ENCODE measurements around the gene PPM1L.
"Not testable (repeated sequence)": the region's sequence is repeated elsewhere in the genome, so short reads cannot be mapped to it uniquely, and the experiment has no call there.

The PPM1L gene

GRCh38 chr3:160956785-160957184, 200.8 kb downstream of the PPM1L start:
- H3K9me3 ChIP-seq (ENCODE audit: control insufficient read depth, insufficient read depth, low read length) = no peaks in the 10 kb centered on the region
- H3K4me1 ChIP-seq (ENCODE audit: insufficient read depth, low read length) = no peaks in the 10 kb centered on the region
- H3K9ac ChIP-seq (ENCODE audit: low read depth, low read length) = no peak overlapping the region
- H3K36me3 ChIP-seq (ENCODE audit: insufficient read depth, low read length) = no peaks in the 10 kb centered on the region

- H3K9ac ChIP-seq (ENCODE audit: low read depth, low read length) = no peak overlapping the region
- no peaks in the 10 kb centered on the region for H3K4me1 ChIP-seq (ENCODE audit: insufficient read depth, low read length)
- no peaks in the 10 kb centered on the region for H3K9me3 ChIP-seq (ENCODE audit: control insufficient read depth, insufficient read depth, low read length)
- H3K36me3 ChIP-seq (ENCODE audit: insufficient read depth, low read length) = no peaks in the 10 kb centered on the region
Observed at GRCh38 chr3:160960568-160960967, 204.5 kb downstream of the PPM1L start.

DNA sequence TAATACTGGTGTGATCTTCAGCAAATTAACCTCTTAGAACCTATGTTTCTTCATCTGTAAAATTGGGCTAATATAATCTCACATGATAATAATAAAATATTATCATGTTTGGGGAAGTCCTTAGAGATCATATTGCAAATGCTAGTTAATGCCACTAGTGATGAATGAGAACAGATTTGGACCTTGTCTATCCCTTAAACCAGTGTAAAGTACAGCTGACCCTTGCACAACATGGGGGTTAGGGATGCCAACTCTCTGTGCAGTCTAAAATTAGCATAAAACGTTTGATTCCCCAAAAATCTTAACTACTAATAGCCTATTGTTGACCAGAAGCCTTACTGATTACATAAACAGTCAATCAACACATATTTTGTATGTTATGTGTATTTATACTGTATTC, 207.9 kb downstream of the PPM1L start:
- no peaks in the 10 kb centered on the region for H3K36me3 ChIP-seq (ENCODE audit: insufficient read depth, low read length)
- H3K9me3 ChIP-seq (ENCODE audit: control insufficient read depth, insufficient read depth, low read length) = no peaks in the 10 kb centered on the region
- no peak overlapping the region for H3K9ac ChIP-seq (ENCODE audit: low read depth, low read length)
- no peaks in the 10 kb centered on the region for H3K4me1 ChIP-seq (ENCODE audit: insufficient read depth, low read length)

DNA sequence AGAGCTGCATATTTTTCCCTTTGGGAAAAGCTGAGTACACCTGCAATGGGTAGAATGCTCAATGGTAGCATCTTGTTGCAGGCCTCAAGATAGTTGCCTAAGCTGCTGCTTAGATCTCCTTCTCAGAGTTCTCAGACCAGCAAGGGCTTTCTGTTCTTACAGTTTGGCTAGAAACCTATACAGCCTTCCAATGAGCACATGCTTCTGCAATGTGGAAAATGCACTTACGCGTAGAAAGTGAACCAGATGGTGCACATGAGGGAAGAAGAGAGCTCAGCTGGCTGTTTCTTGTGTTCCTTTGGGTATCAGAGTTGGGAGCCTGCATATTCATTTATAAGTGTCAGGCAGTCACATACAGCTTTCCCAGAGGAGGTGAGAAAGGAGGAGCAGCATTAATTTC, 212.7 kb downstream of the PPM1L start:
- Histone ChIP-seq H3K9ac (ENCODE audit: low read depth, low read length) (no peak overlapping the region), H3K4me1 (ENCODE audit: insufficient read depth, low read length) (no peaks in the 10 kb centered on the region), H3K36me3 (ENCODE audit: insufficient read depth, low read length) (no peaks in the 10 kb centered on the region), H3K9me3 (ENCODE audit: control insufficient read depth, insufficient read depth, low read length) (no peaks in the 10 kb centered on the region)

DNA sequence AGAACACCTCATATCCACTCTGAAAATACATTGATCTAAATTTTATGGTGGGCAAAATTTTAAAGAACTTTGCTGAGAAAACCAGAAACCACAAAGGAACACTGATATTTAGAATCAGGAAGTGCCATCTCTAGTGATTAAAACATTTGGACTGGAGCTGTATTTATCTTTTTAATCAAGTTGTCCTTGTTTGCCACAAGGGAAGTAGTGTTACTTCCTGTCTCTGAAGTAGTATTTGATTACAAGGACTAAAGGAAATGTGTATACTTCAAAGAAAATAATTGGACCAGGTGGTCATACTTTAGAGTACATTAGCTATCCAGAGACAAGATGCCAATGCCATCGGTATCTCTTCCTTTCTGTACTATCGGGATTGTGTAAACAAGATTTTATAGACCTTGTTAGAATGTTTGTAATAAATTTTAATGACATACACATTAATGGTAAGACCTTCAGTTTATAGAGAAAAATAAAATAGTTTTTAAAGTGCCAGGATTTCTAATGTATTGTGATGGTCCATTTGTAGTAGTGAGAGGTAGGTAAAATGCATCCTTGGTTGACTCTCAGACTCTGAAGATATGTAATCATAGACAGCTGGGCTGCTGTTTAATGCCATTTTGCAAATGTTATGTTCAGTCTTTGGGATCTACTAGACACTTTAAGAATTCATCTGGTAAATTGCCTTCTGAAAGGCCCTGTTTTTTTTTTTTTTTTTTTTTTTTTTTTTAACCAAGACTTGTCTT, 217.2 kb downstream of the PPM1L start:
- H3K9me3 ChIP-seq (ENCODE audit: control insufficient read depth, insufficient read depth, low read length) = no peaks in the 10 kb centered on the region

GRCh38 chr3:160977773-160978172, 221.7 kb downstream of the PPM1L start:
- Histone ChIP-seq H3K4me1 (ENCODE audit: insufficient read depth, low read length) (no peaks in the 10 kb centered on the region), H3K9me3 (ENCODE audit: control insufficient read depth, insufficient read depth, low read length) (no peaks in the 10 kb centered on the region; the same call in 1 of the 2 replicates), H3K9ac (ENCODE audit: low read depth, low read length) (no peak overlapping the region), H3K36me3 (ENCODE audit: insufficient read depth, low read length) (no peaks in the 10 kb centered on the region)

More for the DNA sequence above, 217.2 kb downstream of the PPM1L start:
- H3K4me1 ChIP-seq (ENCODE audit: insufficient read depth, low read length) = no peaks in the 10 kb centered on the region
- H3K36me3 ChIP-seq (ENCODE audit: insufficient read depth, low read length) = no peaks in the 10 kb centered on the region
- no peak overlapping the region for H3K9ac ChIP-seq (ENCODE audit: low read depth, low read length)

DNA sequence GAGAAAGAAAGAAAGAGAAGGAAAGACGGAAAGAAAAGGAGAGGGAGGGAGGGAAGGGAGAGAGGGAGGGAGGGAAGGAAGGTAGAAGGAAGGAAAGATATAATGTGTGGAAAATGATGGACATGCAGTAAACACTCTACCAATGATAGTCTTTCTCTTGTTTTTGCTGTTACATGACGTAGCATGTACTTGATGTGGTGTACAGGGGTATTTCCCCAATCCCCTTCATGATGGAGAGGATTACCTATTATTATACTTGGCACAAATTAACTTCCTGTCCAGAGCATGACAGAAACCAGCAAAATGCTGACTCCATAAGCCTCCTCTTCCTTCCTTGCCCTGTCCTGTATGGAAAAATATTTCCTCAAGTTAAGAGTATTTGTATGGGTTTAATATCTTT, 224.7 kb downstream of the PPM1L start:
- Histone ChIP-seq H3K9ac (ENCODE audit: low read depth, low read length) (no peak overlapping the region), H3K4me1 (ENCODE audit: insufficient read depth, low read length) (no peaks in the 10 kb centered on the region)

GRCh38 chr3:160981217-160981938, 225.3 kb downstream of the PPM1L start:
- Histone ChIP-seq H3K9ac (ENCODE audit: low read depth, low read length) (no peak overlapping the region), H3K4me1 (ENCODE audit: insufficient read depth, low read length) (no peaks in the 10 kb centered on the region), H3K36me3 (ENCODE audit: insufficient read depth, low read length) (no peaks in the 10 kb centered on the region), H3K9me3 (ENCODE audit: control insufficient read depth, insufficient read depth, low read length) (peaks cover 4% of the 10 kb centered on the region; the same call in 1 of the 2 replicates)

More for the DNA sequence above, 224.7 kb downstream of the PPM1L start:
- peaks cover 4% of the 10 kb centered on the region; the same call in 1 of the 2 replicates for H3K9me3 ChIP-seq (ENCODE audit: control insufficient read depth, insufficient read depth, low read length)
- no peaks in the 10 kb centered on the region for H3K36me3 ChIP-seq (ENCODE audit: insufficient read depth, low read length)

- Histone ChIP-seq H3K9me3 (ENCODE audit: control insufficient read depth, insufficient read depth, low read length) (peaks cover 4% of the 10 kb centered on the region; the same call in 1 of the 2 replicates), H3K36me3 (ENCODE audit: insufficient read depth, low read length) (no peaks in the 10 kb centered on the region), H3K4me1 (ENCODE audit: insufficient read depth, low read length) (no peaks in the 10 kb centered on the region), H3K9ac (ENCODE audit: low read depth, low read length) (no peak overlapping the region)
Observed at GRCh38 chr3:160982491-160982890, 226.5 kb downstream of the PPM1L start.

GRCh38 chr3:160983900-160984299, 227.9 kb downstream of the PPM1L start:
- H3K9ac ChIP-seq (ENCODE audit: low read depth, low read length); H3K9me3 ChIP-seq (ENCODE audit: control insufficient read depth, insufficient read depth, low read length); H3K4me1 ChIP-seq (ENCODE audit: insufficient read depth, low read length); H3K36me3 ChIP-seq (ENCODE audit: insufficient read depth, low read length): not testable (repeated sequence)

DNA sequence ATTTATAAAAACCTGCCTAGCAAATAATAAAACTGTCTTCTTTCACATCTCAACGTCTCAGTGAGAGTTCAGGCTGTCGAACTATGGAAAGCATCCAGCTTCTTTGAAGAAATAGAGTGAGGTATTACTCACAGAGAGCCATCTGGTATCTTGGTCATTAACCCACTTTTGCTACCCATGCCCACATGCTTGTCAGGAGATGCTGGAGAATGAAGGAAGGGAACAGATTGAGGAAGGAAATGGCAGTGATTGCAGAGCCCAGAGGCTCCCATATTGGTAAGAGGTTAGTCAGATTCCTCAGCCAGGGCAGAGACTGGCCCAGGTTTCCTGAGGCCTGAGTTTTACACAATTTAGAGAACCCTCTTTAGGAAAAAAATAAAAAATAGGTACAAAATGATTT, 230.0 kb downstream of the PPM1L start:
- no peaks in the 10 kb centered on the region for H3K4me1 ChIP-seq (ENCODE audit: insufficient read depth, low read length)
- peaks cover 4% of the 10 kb centered on the region; the same call in 1 of the 2 replicates for H3K9me3 ChIP-seq (ENCODE audit: control insufficient read depth, insufficient read depth, low read length)
- H3K9ac ChIP-seq (ENCODE audit: low read depth, low read length) = no peak overlapping the region
- H3K36me3 ChIP-seq (ENCODE audit: insufficient read depth, low read length) = no peaks in the 10 kb centered on the region

DNA sequence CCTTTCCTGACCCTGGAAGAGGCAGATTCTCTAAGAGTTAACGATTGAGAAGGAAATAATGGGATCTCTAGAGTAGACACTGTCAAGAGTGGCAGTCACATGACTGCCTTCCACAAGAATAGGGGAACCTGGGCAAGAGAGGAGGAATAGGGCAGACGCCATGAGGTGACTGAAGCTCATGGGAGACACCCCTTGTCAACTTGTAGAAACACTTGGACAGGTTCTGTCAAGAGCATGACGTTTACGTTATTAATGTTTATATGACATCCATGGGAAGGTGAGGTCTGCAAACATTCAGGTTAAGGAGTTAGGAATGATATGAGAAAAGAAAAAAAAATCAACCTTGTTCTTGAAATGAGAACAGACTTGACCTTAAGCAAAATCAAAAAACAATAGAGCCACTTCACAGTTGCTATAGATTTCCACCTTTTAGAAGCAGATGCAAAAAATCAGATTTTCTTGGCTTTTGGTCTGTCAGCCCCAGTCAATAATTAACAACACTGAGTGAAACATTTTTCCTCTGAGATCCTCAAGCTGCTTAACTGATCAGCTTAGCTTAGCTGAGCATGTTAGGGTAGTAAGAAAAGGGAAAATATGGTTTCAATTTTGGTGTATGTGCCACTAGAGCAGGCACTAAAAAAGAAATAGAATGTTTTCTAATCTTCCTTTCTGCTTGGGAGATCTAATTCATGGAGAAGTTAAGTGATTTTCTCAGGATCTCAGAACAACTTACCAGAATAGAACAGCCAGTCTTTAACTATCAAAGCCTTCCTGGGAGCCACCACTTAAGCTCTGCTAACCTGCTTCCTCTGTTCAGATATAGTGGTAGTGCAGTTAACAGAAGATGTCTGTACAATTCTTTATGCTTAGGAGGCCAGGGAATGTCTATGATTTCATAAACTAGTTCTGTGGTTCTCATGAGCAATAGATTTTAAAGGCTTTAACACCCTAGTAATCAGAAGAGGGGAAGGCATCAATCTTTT, 232.2 kb downstream of the PPM1L start:
- Histone ChIP-seq H3K4me1 (ENCODE audit: insufficient read depth, low read length) (no peaks in the 10 kb centered on the region), H3K9me3 (ENCODE audit: control insufficient read depth, insufficient read depth, low read length) (0 out of 2 replicates have a peak, but pooled peaks cover 3% of the 10 kb centered on the region), H3K36me3 (ENCODE audit: insufficient read depth, low read length) (no peaks in the 10 kb centered on the region), H3K9ac (ENCODE audit: low read depth, low read length) (no peak overlapping the region)

- Histone ChIP-seq H3K4me1 (ENCODE audit: insufficient read depth, low read length) (no peaks in the 10 kb centered on the region), H3K9me3 (ENCODE audit: control insufficient read depth, insufficient read depth, low read length) (no peaks in the 10 kb centered on the region), H3K9ac (ENCODE audit: low read depth, low read length) (no peak overlapping the region), H3K36me3 (ENCODE audit: insufficient read depth, low read length) (no peaks in the 10 kb centered on the region)
Observed at GRCh38 chr3:160990446-160990845, 234.4 kb downstream of the PPM1L start.

GRCh38 chr3:160992712-160993111, 236.7 kb downstream of the PPM1L start:
- no peaks in the 10 kb centered on the region for H3K4me1 ChIP-seq (ENCODE audit: insufficient read depth, low read length)

More at GRCh38 chr3:160992712-160993111, 236.7 kb downstream of the PPM1L start:
- no peaks in the 10 kb centered on the region for H3K36me3 ChIP-seq (ENCODE audit: insufficient read depth, low read length)
- H3K9me3 ChIP-seq (ENCODE audit: control insufficient read depth, insufficient read depth, low read length) = no peaks in the 10 kb centered on the region; the same call in 1 of the 2 replicates
- H3K9ac ChIP-seq (ENCODE audit: low read depth, low read length) = no peak overlapping the region

Data from ES-I3 (cell line).